Right atrium auricular region (tissue), 2 donors: ENCODE measurements around the gene NTNG1. TPM values are rescaled to one million over a fixed set of nuclear protein-coding genes. Genes with fewer than 3 reads are reported as not detected.

Experiments used
- DNase-seq: peaks from one replicate; pipeline ENCODE4 v3.0.0-alpha.2; 2019; ENCODE audit warnings: low spot score
- H3K27ac ChIP-seq, 2 donors: fragments of 200-600 bp; sonication (generic); 1 replicate in 1 of 2; 2 replicates in 1 of 2; pipeline ENCODE4 v1.5.1; 2016 to 2019
- H3K27me3 ChIP-seq, 2 donors: fragments of 200-600 bp; sonication (generic); one replicate each; pipeline versions ENCODE4 v1.5.1 to v1.6.0; 2017 to 2019
- H3K36me3 ChIP-seq: fragments of 200-600 bp; sonication (generic); one replicate; pipeline ENCODE4 v1.5.1; 2016
- H3K4me1 ChIP-seq, 2 donors: fragments of 200-600 bp; sonication (generic); one replicate each; pipeline versions ENCODE4 v1.5.1 to v1.6.0; 2017 to 2019
- H3K4me3 ChIP-seq, 2 donors: fragments of 200-600 bp; sonication (generic); 1 replicate in 1 of 2; 2 replicates in 1 of 2; pipeline ENCODE4 v1.5.1; 2017 to 2019; ENCODE audit warnings: mild to moderate bottlenecking in 1 of 2, moderate library complexity in 1 of 2
- H3K9me3 ChIP-seq, 2 donors: fragments of 200-600 bp; sonication (generic); one replicate each; pipeline ENCODE4 v1.5.1; 2019
- CTCF ChIP-seq, 2 donors: fragments of 200-600 bp; sonication (generic); IDR thresholded peaks; one replicate each; pipeline ENCODE4 v1.5.1; 2019; ENCODE audit warnings: antibody characterized with exemption in 2 of 2
- total RNA-seq, 2 donors: library from RNA; depleted of rRNA; stranded (reverse); fragments of >200 nt; gene quantifications; one replicate each; pipeline ENCODE4 v1.1.0, GENCODE V29; 2016

Gene NTNG1
- total RNA-seq, 2 donors from 2014 or later: 1.8 to 2.6 TPM

GRCh38 chr1:107172450-107173170 lies 31.8 kb downstream of the NTNG1 start:
- no peaks in the 10 kb centered on the region for H3K9me3 ChIP-seq
- no peaks in the 10 kb centered on the region for H3K4me1 ChIP-seq
- H3K36me3 ChIP-seq: no peaks in the 10 kb centered on the region
- no peak overlapping the region for H3K27ac ChIP-seq
- TF ChIP-seq CTCF (IDR thresholded peaks at IDR 0.05): no peak
- no peaks in the 10 kb centered on the region for H3K27me3 ChIP-seq
- no peak overlapping the region for H3K4me3 ChIP-seq
- no peak for DNase-seq

GRCh38 chr1:107175102-107175909 lies 34.5 kb downstream of the NTNG1 start:
- H3K4me3 ChIP-seq: no peak overlapping the region
- H3K27ac ChIP-seq: no peak overlapping the region
- TF ChIP-seq CTCF (IDR thresholded peaks at IDR 0.05): no peak
- no peaks in the 10 kb centered on the region for H3K4me1 ChIP-seq
- no peaks in the 10 kb centered on the region for H3K27me3 ChIP-seq
- no peak for DNase-seq
- H3K36me3 ChIP-seq: no peaks in the 10 kb centered on the region
- no peaks in the 10 kb centered on the region for H3K9me3 ChIP-seq

- Histone ChIP-seq H3K4me1 (no peaks in the 10 kb centered on the region), H3K27me3 (no peaks in the 10 kb centered on the region), H3K36me3 (no peaks in the 10 kb centered on the region), H3K4me3 (no peak overlapping the region), H3K27ac (no peak overlapping the region), H3K9me3 (no peaks in the 10 kb centered on the region)
- no peak for TF ChIP-seq CTCF (IDR thresholded peaks at IDR 0.05)
- no peak for DNase-seq
These were observed 40.6 kb downstream of the NTNG1 start for GRCh38 chr1:107181253-107181969.

- no peak for TF ChIP-seq CTCF (IDR thresholded peaks at IDR 0.05)
- H3K36me3 ChIP-seq: no peaks in the 10 kb centered on the region
- no peak overlapping the region for H3K27ac ChIP-seq
- H3K4me3 ChIP-seq: no peak overlapping the region
- H3K4me1 ChIP-seq: no peaks in the 10 kb centered on the region
- H3K27me3 ChIP-seq: no peaks in the 10 kb centered on the region
- DNase-seq: no peak
- no peaks in the 10 kb centered on the region for H3K9me3 ChIP-seq
These were observed 42.2 kb downstream of the NTNG1 start for GRCh38 chr1:107183011-107183410.

GRCh38 chr1:107184888-107185287 lies 44.0 kb downstream of the NTNG1 start:
- no peak for TF ChIP-seq CTCF (IDR thresholded peaks at IDR 0.05)
- Histone ChIP-seq H3K4me3 (no peak overlapping the region), H3K27ac (no peak overlapping the region), H3K9me3 (no peaks in the 10 kb centered on the region), H3K4me1 (no peaks in the 10 kb centered on the region), H3K27me3 (no peaks in the 10 kb centered on the region), H3K36me3 (no peaks in the 10 kb centered on the region)
- no peak for DNase-seq
